GM23338 (cell line): ENCODE results near the gene MKI67. TPM values are rescaled to one million over a fixed set of nuclear protein-coding genes. Genes with fewer than 3 reads are reported as not detected.

Experiments
- ATAC-seq: fragments of 200-7000 bp; cut with Tn5 transposase; 3 replicates; pipeline ENCODE4 v1.9.1; 2020
- DNase-seq: peaks from one replicate; pipeline ENCODE4 v3.0.0-alpha.2; 2015; ENCODE audit warnings: low spot score
- H2AFZ ChIP-seq: fragments of 200-600 bp; sonication (generic); 2 replicates; pipeline ENCODE4 v1.8.0; 2016; ENCODE audit warnings: antibody characterized with exemption, mild to moderate bottlenecking, moderate library complexity
- H3F3A ChIP-seq: fragments of 200-600 bp; sonication (generic); replicated peaks from 2 replicates; pipeline ENCODE4 v1.8.0; 2017; ENCODE audit warnings: antibody characterized with exemption, mixed run types, low read depth
- H3K27ac ChIP-seq: fragments of 200-600 bp; sonication (generic); 2 replicates; pipeline ENCODE4 v1.6.1; 2016; ENCODE audit warnings: low read depth
- H3K27me3 ChIP-seq: fragments of 200-600 bp; sonication (generic); 2 replicates; pipeline ENCODE4 v1.8.0; 2016; ENCODE audit warnings: mild to moderate bottlenecking, mixed run types, moderate library complexity; ENCODE audit not compliant: insufficient read depth
- H3K36me3 ChIP-seq: fragments of 200-600 bp; sonication (generic); 2 replicates; pipeline ENCODE4 v1.8.0; 2016; ENCODE audit warnings: mild to moderate bottlenecking; ENCODE audit not compliant: insufficient read depth
- H3K4me1 ChIP-seq: fragments of 200-600 bp; sonication (generic); 2 replicates; pipeline ENCODE4 v1.8.0; 2016; ENCODE audit warnings: mild to moderate bottlenecking, moderate library complexity; ENCODE audit not compliant: insufficient read depth
- H3K4me2 ChIP-seq: fragments of 200-600 bp; sonication (generic); 2 replicates; pipeline ENCODE4 v1.7.1; 2017; ENCODE audit warnings: mixed run types
- H3K4me3 ChIP-seq: fragments of 200-600 bp; sonication (generic); 2 replicates; pipeline ENCODE4 v1.6.1; 2016; ENCODE audit warnings: mixed run types
- H3K79me2 ChIP-seq: fragments of 200-600 bp; sonication (generic); replicated peaks from 2 replicates; pipeline ENCODE4 v1.8.0; 2017; ENCODE audit warnings: mild to moderate bottlenecking; ENCODE audit not compliant: insufficient read depth
- H3K9me2 ChIP-seq: fragments of 200-600 bp; sonication (generic); 2 replicates; pipeline ENCODE4 v1.8.0; 2017; ENCODE audit not compliant: insufficient read depth
- H4K20me1 ChIP-seq: fragments of 200-600 bp; sonication (generic); replicated peaks from 2 replicates; pipeline ENCODE4 v1.8.0; 2017; ENCODE audit warnings: mild to moderate bottlenecking; ENCODE audit not compliant: insufficient read depth
- H3K27ac Mint-ChIP-seq: 2 replicates; pipeline ENCODE4 v1.8.0; 2020; ENCODE audit warnings: inconsistent platforms, mild to moderate bottlenecking, moderate library complexity, mixed read lengths
- H3K27me3 Mint-ChIP-seq: 3 replicates; pipeline ENCODE4 v1.8.0; 2022; ENCODE audit warnings: low read depth, mild to moderate bottlenecking, moderate library complexity, mixed read lengths, inconsistent platforms; ENCODE audit not compliant: insufficient read depth, poor library complexity
- H3K36me3 Mint-ChIP-seq: 3 replicates; pipeline ENCODE4 v1.8.0; 2021; ENCODE audit warnings: low read depth, mild to moderate bottlenecking, inconsistent platforms, moderate library complexity, mixed read lengths
- H3K4me1 Mint-ChIP-seq: 3 replicates; pipeline ENCODE4 v1.8.0; 2020; ENCODE audit warnings: mild to moderate bottlenecking, inconsistent platforms, mixed read lengths
- H3K4me3 Mint-ChIP-seq: 3 replicates; pipeline ENCODE4 v1.8.0; 2021; ENCODE audit warnings: moderate library complexity, mild to moderate bottlenecking, inconsistent platforms, mixed read lengths
- H3K9me3 Mint-ChIP-seq: 3 replicates; pipeline ENCODE4 v1.8.0; 2020; ENCODE audit warnings: moderate library complexity, mild to moderate bottlenecking, inconsistent platforms, mixed read lengths
- CREB1 ChIP-seq: fragments of 250-450 bp; sonication (Bioruptor Pico); IDR thresholded peaks from 2 replicates; pipeline ENCODE4 v1.5.0; 2020; ENCODE audit warnings: low read depth, mild to moderate bottlenecking, moderate library complexity
- EZH2 ChIP-seq: fragments of 200-600 bp; sonication (generic); IDR thresholded peaks from one replicate; pipeline ENCODE4 v1.8.0; 2017; ENCODE audit warnings: antibody characterized with exemption, mild to moderate bottlenecking, low read depth; ENCODE audit not compliant: unreplicated experiment
- JUNB ChIP-seq: IDR thresholded peaks from one replicate; pipeline ENCODE4 v1.6.1; 2016; ENCODE audit warnings: antibody characterized with exemption; ENCODE audit not compliant: unreplicated experiment
- NANOG ChIP-seq: IDR thresholded peaks from 2 replicates; pipeline ENCODE4 v1.6.1; 2016; ENCODE audit warnings: antibody characterized with exemption, borderline replicate concordance
- POLR2AphosphoS5 ChIP-seq: IDR thresholded peaks from 2 replicates; pipeline ENCODE4 v1.6.1; 2016; ENCODE audit warnings: antibody characterized with exemption, low read depth
- STAT1 ChIP-seq: IDR thresholded peaks from one replicate; pipeline ENCODE4 v1.6.1; 2016; ENCODE audit warnings: antibody characterized with exemption; ENCODE audit not compliant: unreplicated experiment
- ZNF114 ChIP-seq: fragments of 250-450 bp; sonication (Bioruptor Pico); IDR thresholded peaks from 2 replicates; pipeline ENCODE4 v1.5.0; 2020; ENCODE audit warnings: mild to moderate bottlenecking, moderate library complexity
- ZNF331 ChIP-seq: fragments of 250-450 bp; sonication (Bioruptor Pico); IDR thresholded peaks from 2 replicates; pipeline ENCODE4 v1.5.0; 2020; ENCODE audit warnings: low read depth, mild to moderate bottlenecking, moderate library complexity
- polyA plus RNA-seq: library from polyadenylated mRNA; unstranded; fragments of >200 nt; fragmentation: Nextera tagmentation; extraction: Ambion mirVana; gene quantifications from 2 replicates; pipeline ENCODE4 v1.2.1, GENCODE V29; 2016
- total RNA-seq: library from RNA; depleted of rRNA; stranded (reverse); fragments of >200 nt; shearing (Covaris generic); gene quantifications from 2 replicates; pipeline ENCODE4 v1.2.3, GENCODE V29; 2014
- TF ChIP-seq, protein P1 (sequence below): IDR thresholded peaks from 2 replicates; pipeline ENCODE4 v1.6.1; 2016; ENCODE audit warnings: antibody characterized with exemption
- TF ChIP-seq, protein P2 (sequence below): fragments of 250-450 bp; sonication (Bioruptor Pico); IDR thresholded peaks from 2 replicates; pipeline ENCODE4 v1.5.0; 2020; ENCODE audit warnings: mild to moderate bottlenecking, moderate library complexity
- TF ChIP-seq, protein P3 (sequence below): IDR thresholded peaks from one replicate; pipeline ENCODE4 v1.6.1; 2018; ENCODE audit warnings: antibody characterized with exemption; ENCODE audit not compliant: unreplicated experiment
- TF ChIP-seq, protein P4 (sequence below), 2 experiments: fragments of 200-600 bp in 1 of 2; sonication (generic) in 1 of 2; conservative IDR thresholded peaks; 2 replicates each; pipeline versions ENCODE4 v1.5.1 to v1.6.1; 2016 to 2017; ENCODE audit warnings: antibody characterized with exemption in 2 of 2, low read depth in 2 of 2, mild to moderate bottlenecking in 2 of 2, moderate library complexity in 1 of 2

Gene MKI67
- total and polyA plus RNA-seq, 2 experiments from 2014 or later = 58.0 to 103 TPM

DNA sequence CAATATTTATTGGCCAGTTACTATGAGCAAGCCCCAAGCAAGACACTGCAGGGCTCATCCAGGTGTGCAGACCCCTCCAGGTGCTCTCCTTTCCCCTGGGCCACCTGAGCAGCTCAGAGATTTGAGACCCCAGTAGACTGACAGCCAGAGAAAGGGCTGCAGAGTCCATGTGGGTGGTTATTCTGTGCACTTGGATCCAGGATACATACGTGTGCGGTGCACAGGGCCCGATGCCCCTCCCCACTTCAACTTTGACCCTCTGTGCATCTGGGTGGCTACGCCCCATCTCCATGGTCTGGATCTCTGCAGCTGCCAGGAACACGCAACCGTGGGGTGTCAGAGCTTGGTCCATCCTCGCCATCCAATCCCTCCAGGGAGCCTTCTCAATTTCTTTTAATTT is 72.9 kb downstream of the MKI67 start:
- Histone ChIP-seq H4K20me1 (no peaks in the 10 kb centered on the region), H3K4me1 (no peaks in the 10 kb centered on the region), H3K27ac (no peak overlapping the region), H3K27me3 (no peaks in the 10 kb centered on the region), H3K9me2 (no peaks in the 10 kb centered on the region), H3K79me2 (no peaks in the 10 kb centered on the region), H3K4me2 (no peak overlapping the region), H3F3A (no peaks in the 10 kb centered on the region), H3K4me3 (no peak overlapping the region), H3K36me3 (no peaks in the 10 kb centered on the region), H2AFZ (no peak overlapping the region)
- ATAC-seq = no peak
- Mint-ChIP-seq H3K9me3 (no peaks in the 10 kb centered on the region), H3K4me1 (no peaks in the 10 kb centered on the region; the same call in 1 of the 3 replicates), H3K36me3 (no peaks in the 10 kb centered on the region), H3K27ac (no peak overlapping the region), H3K27me3 (peaks cover 3% of the 10 kb centered on the region), H3K4me3 (no peak overlapping the region)
- TF ChIP-seq, protein P1, sequence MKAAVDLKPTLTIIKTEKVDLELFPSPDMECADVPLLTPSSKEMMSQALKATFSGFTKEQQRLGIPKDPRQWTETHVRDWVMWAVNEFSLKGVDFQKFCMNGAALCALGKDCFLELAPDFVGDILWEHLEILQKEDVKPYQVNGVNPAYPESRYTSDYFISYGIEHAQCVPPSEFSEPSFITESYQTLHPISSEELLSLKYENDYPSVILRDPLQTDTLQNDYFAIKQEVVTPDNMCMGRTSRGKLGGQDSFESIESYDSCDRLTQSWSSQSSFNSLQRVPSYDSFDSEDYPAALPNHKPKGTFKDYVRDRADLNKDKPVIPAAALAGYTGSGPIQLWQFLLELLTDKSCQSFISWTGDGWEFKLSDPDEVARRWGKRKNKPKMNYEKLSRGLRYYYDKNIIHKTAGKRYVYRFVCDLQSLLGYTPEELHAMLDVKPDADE = no peak
- no peak for TF ChIP-seq EZH2
- no peak for TF ChIP-seq ZNF114 (CRISPR knock-in tag)
- TF ChIP-seq, protein P2, sequence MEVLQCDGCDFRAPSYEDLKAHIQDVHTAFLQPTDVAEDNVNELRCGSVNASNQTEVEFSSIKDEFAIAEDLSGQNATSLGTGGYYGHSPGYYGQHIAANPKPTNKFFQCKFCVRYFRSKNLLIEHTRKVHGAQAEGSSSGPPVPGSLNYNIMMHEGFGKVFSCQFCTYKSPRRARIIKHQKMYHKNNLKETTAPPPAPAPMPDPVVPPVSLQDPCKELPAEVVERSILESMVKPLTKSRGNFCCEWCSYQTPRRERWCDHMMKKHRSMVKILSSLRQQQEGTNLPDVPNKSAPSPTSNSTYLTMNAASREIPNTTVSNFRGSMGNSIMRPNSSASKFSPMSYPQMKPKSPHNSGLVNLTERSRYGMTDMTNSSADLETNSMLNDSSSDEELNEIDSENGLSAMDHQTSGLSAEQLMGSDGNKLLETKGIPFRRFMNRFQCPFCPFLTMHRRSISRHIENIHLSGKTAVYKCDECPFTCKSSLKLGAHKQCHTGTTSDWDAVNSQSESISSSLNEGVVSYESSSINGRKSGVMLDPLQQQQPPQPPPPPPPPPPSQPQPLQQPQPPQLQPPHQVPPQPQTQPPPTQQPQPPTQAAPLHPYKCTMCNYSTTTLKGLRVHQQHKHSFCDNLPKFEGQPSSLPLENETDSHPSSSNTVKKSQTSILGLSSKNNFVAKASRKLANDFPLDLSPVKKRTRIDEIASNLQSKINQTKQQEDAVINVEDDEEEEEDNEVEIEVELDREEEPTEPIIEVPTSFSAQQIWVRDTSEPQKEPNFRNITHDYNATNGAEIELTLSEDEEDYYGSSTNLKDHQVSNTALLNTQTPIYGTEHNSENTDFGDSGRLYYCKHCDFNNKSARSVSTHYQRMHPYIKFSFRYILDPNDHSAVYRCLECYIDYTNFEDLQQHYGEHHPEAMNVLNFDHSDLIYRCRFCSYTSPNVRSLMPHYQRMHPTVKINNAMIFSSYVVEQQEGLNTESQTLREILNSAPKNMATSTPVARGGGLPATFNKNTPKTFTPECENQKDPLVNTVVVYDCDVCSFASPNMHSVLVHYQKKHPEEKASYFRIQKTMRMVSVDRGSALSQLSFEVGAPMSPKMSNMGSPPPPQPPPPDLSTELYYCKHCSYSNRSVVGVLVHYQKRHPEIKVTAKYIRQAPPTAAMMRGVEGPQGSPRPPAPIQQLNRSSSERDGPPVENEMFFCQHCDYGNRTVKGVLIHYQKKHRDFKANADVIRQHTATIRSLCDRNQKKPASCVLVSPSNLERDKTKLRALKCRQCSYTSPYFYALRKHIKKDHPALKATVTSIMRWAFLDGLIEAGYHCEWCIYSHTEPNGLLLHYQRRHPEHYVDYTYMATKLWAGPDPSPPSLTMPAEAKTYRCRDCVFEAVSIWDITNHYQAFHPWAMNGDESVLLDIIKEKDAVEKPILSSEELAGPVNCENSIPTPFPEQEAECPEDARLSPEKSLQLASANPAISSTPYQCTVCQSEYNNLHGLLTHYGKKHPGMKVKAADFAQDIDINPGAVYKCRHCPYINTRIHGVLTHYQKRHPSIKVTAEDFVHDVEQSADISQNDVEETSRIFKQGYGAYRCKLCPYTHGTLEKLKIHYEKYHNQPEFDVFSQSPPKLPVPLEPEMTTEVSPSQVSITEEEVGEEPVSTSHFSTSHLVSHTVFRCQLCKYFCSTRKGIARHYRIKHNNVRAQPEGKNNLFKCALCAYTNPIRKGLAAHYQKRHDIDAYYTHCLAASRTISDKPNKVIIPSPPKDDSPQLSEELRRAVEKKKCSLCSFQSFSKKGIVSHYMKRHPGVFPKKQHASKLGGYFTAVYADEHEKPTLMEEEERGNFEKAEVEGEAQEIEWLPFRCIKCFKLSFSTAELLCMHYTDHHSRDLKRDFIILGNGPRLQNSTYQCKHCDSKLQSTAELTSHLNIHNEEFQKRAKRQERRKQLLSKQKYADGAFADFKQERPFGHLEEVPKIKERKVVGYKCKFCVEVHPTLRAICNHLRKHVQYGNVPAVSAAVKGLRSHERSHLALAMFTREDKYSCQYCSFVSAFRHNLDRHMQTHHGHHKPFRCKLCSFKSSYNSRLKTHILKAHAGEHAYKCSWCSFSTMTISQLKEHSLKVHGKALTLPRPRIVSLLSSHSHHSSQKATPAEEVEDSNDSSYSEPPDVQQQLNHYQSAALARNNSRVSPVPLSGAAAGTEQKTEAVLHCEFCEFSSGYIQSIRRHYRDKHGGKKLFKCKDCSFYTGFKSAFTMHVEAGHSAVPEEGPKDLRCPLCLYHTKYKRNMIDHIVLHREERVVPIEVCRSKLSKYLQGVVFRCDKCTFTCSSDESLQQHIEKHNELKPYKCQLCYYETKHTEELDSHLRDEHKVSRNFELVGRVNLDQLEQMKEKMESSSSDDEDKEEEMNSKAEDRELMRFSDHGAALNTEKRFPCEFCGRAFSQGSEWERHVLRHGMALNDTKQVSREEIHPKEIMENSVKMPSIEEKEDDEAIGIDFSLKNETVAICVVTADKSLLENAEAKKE = no peak
- TF ChIP-seq, protein P3, sequence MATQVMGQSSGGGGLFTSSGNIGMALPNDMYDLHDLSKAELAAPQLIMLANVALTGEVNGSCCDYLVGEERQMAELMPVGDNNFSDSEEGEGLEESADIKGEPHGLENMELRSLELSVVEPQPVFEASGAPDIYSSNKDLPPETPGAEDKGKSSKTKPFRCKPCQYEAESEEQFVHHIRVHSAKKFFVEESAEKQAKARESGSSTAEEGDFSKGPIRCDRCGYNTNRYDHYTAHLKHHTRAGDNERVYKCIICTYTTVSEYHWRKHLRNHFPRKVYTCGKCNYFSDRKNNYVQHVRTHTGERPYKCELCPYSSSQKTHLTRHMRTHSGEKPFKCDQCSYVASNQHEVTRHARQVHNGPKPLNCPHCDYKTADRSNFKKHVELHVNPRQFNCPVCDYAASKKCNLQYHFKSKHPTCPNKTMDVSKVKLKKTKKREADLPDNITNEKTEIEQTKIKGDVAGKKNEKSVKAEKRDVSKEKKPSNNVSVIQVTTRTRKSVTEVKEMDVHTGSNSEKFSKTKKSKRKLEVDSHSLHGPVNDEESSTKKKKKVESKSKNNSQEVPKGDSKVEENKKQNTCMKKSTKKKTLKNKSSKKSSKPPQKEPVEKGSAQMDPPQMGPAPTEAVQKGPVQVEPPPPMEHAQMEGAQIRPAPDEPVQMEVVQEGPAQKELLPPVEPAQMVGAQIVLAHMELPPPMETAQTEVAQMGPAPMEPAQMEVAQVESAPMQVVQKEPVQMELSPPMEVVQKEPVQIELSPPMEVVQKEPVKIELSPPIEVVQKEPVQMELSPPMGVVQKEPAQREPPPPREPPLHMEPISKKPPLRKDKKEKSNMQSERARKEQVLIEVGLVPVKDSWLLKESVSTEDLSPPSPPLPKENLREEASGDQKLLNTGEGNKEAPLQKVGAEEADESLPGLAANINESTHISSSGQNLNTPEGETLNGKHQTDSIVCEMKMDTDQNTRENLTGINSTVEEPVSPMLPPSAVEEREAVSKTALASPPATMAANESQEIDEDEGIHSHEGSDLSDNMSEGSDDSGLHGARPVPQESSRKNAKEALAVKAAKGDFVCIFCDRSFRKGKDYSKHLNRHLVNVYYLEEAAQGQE = no peak
- TF ChIP-seq POLR2AphosphoS5 = no peak
- no peak for TF ChIP-seq NANOG
- no peak for TF ChIP-seq ZNF331 (CRISPR knock-in tag)
- TF ChIP-seq JUNB = no peak
- TF ChIP-seq, protein P4, sequence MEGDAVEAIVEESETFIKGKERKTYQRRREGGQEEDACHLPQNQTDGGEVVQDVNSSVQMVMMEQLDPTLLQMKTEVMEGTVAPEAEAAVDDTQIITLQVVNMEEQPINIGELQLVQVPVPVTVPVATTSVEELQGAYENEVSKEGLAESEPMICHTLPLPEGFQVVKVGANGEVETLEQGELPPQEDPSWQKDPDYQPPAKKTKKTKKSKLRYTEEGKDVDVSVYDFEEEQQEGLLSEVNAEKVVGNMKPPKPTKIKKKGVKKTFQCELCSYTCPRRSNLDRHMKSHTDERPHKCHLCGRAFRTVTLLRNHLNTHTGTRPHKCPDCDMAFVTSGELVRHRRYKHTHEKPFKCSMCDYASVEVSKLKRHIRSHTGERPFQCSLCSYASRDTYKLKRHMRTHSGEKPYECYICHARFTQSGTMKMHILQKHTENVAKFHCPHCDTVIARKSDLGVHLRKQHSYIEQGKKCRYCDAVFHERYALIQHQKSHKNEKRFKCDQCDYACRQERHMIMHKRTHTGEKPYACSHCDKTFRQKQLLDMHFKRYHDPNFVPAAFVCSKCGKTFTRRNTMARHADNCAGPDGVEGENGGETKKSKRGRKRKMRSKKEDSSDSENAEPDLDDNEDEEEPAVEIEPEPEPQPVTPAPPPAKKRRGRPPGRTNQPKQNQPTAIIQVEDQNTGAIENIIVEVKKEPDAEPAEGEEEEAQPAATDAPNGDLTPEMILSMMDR (conservative IDR thresholded peaks at IDR 0.05; ENCODE audit: low read depth in 2 of 2) = no peak
- TF ChIP-seq CREB1 (CRISPR knock-in tag) = no peak
- TF ChIP-seq STAT1 = no peak
- DNase-seq = no peak
